Myocyte (in vitro differentiated cells): ENCODE results near the gene LRRC4B. TPM values are rescaled to one million over a fixed set of nuclear protein-coding genes. Genes with fewer than 3 reads are reported as not detected.
A peak's percentile ranks its signal among the peaks of the same experiment; 100 is the strongest.

ENCODE experiments used
- DNase-seq: peaks from one replicate; pipeline ENCODE4 v3.0.0-alpha.2; 2012; ENCODE audit warnings: low read depth
- total RNA-seq: library from RNA; depleted of rRNA; stranded (reverse); fragments of >200 nt; gene quantifications from 2 replicates; pipeline ENCODE4 v1.2.3, GENCODE V29; 2014

LRRC4B gene
- total RNA-seq, 1 donor from 2014 or later: not detected

DNA sequence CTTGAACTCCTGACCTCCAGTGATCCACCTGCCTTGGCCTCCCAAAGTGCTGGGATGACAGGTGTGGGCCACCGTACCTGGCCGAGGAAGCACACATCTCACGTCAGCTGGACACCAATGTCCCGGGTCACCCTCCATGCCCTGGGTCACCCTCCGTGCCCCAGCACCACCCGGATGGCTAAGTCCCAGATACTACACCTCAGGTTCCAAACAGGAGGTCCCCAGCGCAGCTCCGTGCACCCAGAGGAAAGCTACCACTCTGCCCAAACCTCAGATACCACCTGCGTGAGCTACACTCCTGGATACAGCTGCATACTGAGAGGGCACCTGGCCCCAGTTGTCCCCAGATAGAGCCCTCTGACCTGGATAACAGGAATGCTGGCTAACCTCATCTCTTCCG lies 14.0 kb downstream of the LRRC4B start:
- no peak for DNase-seq

DNA sequence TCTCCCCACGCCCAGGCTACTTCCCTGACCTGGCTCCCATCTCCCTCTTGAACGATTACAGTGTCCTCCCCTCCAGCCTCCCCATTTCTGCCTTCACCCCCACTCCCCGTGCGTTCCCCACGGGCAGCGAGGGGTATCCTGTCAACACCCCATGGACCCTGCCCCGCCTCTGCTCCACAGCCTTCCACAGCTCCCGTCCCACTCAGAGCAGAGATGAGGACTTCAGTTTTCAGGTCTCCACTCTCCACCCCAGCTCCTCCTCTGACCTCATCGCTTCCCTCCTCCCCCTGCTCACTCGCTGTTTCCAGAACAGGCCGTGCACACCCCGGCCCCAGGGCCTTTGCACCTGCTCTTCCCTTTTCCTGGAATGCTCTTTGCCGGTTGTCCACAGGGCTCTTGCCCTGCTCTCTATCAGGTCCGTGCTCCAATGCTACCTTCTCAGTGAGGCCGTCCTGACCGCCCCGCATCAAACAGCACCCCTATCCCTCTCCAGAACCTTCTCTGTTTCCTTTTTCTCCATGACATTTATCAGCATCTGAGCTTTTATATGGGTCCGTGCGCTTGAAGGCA lies 15.0 kb downstream of the LRRC4B start:
- no peak for DNase-seq

DNA sequence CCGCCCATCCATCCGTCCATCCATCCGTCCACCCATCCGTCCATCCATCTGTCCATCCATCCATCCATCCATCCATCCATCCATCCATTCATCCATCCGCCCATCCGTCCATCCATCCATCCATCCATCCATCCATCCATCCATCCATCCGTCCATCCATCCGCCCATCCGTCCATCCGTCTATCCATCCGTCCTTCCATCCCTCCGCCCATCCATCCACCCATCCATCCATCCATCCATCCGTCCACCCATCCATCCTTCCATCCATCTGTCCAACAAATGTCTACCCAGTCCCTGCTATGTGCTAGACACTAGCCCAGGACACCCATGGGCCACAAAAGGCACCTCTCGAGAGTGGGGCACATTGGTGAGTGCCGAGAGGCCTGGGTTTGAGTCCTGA lies 15.7 kb downstream of the LRRC4B start:
- no peak for DNase-seq

DNA sequence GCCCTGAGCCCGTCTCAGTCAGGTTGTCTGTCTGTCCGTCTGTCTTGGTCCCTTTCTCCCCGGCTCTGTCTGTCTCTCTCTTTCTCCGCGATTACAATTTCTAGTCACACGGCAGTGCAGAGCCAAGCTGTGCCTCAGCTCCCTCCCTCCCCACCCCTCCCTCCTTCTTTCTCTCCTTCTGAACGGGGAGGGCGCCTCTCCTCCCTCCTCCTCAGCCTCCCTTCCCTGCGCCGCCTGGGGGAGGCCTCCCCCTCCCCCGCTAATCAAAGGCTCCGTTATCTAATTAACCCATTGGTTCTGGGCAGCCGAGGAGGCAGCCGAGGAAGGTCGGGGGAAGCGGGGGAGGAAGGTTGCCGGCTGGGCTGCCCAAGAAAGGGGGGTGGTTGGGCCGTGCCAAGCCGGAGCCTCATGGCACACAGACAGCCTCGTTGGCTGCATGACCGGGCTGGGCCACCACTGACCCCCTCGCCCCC lies 16.5 kb downstream of the LRRC4B start:
- DNase-seq: no peak

DNA sequence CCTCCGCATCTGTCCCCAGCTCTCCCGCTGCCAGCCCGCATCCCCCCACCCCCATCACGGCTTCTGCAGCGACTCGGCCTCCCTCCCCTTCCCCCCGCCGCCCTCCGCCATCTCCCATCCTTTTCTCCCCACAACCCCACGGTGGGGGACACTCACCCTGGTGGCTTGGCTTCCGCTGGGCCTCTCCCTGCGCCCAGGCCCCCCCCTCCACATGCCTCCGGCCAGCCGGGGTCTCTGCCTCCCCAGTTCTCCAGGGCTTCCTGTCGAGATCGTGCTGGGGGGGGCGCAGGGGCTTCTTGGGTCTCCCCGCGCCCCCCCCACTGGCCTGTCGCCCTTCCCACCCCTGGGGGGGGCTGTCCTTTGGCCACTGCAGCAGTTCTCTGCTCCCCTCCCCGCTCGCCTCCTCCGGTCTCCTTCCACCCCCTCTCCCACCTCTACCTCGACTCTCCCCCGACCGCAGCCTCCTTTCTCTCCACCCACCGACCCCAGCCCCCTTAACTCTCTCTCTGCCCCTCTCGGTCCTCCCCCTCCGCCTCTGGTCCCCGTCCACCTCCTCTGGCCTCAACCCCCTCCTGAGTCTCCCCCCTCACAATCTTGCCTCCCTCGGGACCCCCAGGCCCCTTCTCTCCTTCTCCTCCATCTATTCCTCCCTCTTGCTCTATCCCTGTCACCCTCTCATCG lies 17.1 kb downstream of the LRRC4B start:
- no peak for DNase-seq

DNA sequence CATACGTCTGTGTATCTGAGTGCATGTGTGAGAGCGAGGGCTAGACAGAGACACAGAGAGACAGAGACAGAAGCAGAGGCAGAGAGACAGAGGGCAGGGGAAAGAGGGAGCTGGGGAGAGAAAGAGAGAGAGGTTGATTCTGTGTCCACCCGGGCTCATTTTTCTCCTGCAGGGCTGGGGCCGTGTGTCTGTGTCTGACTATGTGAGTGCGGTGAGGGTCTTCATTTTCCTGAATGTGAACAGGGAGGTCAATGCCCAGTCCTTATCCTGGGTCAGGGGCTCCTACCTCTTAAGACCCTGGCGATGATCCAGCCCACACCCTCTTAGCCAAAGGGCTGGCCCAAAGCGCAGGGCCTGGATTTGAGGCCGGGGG lies 17.7 kb downstream of the LRRC4B start:
- no peak for DNase-seq

DNA sequence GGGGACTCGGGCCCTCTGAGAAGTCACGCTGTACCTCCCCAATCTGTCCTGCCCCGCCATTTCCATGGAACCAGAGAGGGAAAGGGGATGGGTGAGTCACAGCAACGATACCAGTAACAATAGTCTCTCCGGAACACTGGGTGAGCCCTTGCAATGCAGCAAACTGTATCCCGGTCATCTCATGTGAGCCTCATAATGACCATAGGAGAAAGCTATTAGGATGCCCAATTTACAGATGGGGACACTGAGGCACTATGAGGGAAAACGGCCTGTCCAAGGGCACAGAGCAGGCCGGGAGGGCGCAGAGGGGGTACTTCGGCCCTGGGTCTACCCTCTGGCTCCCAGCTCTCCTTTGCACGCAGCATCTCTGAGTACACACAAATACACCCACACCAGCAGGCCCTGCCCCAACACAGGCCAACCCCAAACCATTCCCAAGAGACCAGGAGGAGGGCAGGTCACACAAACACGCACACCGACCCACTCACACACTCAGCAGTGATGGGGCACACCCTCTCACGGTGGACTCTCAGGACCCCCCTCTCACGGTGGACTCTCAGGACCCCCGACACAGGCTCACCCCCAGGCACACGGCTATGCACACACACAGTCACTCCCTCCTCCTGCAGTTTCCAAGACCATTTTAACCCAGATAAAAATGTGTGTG lies 18.2 kb downstream of the LRRC4B start:
- DNase-seq: no peak

DNA sequence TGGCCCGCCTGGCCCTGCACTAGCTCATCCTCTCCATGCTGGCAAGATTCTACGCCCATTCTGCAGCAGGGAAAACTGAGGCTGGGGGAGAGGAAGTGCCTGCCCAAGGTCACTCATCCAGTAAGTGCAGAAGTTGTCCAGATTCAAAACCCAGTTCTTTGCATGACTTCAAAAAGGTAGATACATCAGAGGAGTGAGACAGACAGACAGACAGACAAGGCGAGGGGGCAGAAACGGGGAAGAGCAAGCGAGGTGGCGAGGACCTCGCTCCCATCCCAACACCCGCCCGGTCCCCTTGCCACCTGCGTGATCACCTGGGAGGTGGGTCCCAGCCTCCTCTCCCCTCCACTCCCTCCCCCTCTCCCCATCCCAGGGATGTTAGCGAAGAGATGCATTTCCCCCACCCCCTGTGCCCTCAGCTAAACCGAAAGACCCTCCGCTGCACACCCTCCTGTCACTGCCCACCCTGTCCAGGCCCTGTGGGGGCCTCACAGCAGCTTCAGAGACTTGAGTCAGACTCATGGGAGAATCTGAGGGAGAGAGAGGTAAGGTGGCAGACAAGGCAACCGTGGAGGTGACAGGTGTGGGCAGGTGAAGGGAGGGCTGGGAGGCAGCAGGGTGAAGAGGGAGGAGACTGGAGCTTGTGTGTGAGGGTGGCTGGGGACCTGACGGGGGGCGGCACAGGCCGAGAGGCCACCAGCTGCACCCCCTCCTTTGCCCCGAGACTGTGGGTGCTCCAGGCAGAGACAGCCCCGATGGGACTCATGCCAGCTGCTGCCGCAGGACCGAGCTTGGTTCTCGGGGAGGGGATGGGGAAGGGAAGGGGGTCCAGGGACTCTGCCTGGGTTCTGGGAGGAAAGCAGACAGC lies 18.9 kb downstream of the LRRC4B start:
- DNase-seq: no peak

DNA sequence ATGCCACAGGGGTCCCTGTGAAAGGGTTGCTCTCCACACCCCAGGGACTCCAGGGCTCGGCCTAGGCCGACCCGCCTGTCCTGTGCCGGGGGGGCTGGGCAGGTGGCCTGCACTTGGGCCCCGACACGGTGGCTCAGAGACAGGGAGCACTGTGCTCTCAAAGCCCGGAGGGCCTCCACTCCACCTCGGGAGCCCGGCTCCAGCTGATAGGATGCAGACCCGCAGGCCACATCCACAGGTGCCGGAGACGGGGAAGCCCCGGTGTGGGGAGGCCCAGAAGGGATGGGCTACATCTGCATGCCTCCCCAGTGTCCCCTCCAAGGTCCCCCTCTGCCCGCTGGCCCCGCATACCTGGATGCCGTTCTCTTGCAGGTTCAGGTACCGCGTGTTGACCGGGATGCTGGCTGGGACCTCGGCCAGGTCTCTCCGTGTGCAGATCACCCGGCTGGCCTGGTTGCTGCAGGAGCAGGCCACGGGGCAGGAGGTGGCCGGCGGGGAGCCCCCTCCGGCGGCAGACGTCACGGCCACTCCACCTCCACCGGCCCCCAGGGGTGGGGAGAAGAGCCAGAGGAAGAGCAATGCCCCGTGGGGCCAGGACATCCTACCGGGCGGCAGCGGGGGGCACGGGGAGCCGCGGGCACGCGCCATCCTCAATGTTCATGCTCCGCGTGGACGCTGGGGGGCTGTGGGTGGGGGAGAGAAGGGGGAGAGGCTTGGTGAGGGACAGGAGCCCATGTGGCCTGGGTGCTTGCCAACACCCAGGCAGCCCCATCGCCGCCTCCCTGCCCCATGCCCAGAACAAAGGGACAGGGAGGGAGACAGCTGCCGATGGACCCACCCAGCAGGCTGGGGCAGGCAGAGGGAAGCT lies 19.8 kb downstream of the LRRC4B start:
- DNase-seq: no peak

DNA sequence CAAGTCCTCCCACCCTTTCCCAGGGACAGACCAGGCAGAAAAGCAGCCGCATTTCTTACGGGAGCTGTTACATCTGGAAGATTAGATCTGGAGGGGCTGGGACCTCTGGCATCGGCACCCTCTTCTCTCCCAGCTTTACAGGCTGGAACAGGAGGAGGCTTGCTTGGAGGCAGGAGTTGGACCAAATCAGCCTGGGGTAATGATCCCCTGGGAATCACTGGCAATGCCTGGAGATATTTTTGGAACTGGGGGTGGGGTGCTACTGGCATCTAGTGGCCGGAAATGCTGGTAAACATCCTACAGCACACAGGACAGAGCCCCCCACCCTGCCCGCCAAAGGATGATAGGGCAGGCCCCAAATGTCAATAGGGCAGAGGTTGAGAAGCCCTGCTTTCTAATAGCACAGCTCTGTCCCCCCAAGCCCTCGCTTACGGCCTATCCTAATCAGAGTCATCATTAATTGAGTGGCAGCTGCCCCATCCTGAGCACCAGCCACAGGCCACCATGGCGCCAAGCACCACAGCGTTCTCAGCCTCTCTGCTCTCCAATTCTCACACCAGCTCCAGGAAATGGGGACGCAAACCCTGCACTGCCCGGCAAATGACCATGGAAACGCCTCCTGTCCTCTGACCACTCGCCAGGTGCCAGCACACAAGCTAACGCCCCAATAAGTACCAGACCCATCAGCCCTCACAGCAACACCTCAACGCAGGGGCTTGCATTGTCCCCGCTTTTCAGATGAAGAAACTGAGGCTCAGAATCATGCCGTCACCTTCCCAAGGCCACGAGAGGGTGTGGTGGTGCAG lies 20.6 kb downstream of the LRRC4B start:
- no peak for DNase-seq

DNA sequence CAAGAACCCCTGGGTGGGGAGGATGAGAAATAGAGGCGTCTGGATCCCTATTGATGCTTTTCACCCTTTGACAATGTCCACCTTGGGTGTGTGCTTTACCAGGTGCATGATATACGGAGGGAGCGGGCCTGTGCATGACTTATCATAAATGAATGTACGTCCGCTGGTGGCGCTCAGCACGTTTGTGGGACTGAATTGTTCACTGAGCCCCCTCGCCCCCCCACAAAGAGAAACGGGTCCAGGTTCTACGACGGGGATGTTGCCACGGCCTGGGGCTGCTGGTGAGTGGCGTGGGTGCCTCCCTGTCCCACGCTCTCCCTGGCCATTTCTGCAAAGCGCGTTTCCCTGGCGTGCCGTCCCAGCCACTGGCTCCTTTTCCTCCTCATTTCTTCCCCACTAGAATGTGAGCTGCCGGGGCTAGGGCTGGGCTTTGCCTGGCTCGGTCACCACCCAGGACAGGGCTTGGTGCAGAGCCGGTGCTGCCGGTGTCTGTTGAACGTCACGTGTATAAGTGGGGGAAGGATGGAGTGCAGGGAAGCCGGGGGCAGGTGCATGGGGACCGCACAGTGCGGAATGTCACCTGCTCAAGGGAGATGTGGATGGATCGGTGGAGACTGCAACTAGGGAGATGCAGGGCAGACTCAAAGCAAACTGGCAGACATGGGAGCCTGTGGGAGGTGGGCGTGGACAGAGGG lies 21.6 kb downstream of the LRRC4B start:
- no peak for DNase-seq

DNA sequence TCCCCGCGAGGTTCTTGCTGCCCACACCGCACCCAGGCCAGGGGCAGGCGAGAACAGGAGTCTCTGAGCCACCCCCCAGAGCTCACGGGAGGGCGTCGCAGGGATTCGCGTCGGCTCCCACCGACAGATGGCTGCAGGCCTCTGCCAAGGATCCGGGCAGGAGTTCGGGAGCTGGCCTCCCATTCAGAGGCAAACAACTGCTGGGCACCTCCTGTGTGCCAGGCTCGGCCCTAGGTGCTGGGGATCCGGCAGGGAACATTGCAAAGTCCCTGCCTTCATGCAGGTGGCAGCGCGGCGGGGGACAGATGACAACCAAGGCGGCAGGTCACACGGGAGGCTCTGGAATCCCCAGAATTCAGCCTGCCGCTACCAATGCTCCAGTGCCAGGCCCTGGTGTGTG lies 25.3 kb downstream of the LRRC4B start:
- no peak for DNase-seq

DNA sequence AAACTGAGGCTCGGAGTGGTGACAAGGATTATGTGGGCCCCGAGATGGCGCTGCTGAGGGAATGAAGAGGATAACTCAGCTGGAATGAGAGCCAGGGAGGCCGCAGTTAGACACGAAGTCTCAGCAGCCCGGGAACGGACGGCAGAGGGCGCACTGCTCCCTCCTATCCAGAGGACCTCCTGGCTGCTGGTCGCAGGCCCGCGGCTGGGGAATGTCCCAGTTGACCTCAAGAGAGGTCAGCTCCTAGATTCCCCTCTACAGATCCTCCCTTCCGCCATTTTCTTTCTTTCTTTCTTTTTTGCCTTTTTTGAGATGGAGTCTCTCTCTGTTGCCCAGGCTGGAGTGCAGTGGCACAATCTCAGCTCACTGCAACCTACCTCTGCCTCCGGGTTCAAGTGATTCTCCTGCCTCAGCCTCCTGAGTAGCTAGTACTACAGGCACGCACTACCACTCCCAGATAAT lies 30.4 kb downstream of the LRRC4B start:
- peak; percentile 88 for DNase-seq

DNA sequence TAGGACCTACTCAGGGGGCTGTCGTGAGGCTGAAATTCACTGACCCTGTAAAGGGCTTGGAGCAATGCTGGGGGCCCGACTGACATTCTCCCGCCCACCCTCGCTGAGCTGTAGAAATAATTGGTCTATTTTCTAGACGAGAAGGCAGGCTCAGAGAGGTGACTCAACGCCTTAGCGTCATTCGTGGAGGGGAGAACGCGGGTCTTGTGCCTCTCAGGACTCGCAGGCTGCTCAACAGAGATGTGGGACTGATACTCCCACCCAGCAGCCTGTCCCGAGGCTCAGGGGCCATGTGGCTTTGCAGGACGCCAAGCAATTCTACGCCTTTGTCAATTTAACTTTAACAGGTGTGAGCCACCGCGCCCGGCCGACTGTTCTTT lies 30.9 kb downstream of the LRRC4B start:
- no peak for DNase-seq

DNA sequence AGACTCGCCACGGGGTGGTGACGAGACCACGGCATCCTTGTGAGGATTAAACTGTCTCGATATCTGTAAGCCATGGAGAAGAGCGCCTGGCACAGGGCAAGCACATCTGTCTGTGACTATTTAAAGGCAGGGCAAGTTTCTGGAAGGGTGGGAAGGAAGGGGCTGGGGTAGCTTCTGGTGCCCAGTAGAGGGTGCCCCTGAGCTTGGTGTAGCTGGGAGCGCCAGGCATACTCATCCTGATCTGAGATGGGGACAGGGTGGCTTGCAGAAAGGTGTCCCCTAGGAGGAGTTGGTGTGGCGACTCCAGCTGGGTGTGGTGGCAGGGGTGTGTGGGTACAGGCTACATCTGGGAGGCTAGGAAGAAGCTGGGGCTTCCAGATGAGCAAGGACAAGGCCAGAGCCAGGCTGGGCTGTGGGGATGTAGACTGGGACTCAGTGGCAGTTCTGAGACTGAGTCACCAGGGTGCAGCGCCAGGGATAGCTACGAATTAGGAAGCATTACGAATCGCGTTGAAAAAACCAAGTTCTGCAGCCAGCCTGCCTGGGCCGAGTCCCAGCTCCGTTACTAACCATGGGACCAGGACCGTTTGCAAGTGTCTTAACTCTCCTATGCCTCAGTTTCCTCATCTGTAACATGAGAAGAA lies 31.5 kb downstream of the LRRC4B start:
- no peak for DNase-seq

DNA sequence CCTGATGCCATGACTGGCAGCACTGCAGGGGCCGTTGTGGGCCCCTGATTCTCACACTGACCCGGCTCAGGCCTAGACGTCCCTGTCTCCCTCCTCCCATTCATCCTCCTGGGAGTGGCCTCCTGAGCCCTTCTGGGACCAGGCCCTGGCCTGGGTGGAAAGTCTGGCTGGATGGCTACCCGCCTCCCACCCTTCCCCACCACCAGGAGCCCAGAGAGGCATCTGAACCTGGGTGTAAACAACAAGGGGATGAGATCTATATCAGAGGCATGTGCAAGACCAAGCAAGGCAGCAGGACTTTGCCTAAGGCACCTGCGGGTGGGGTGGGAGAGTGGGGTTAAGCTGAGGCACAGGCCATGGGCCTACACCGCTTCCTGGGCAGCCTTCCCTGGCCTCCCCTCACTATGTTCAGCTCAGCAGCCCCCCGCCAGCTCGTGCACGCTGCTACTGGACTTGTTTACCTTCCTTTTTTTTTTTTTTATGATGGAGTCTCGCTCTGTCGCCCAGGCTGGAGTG lies 32.5 kb downstream of the LRRC4B start:
- DNase-seq: no peak

DNA sequence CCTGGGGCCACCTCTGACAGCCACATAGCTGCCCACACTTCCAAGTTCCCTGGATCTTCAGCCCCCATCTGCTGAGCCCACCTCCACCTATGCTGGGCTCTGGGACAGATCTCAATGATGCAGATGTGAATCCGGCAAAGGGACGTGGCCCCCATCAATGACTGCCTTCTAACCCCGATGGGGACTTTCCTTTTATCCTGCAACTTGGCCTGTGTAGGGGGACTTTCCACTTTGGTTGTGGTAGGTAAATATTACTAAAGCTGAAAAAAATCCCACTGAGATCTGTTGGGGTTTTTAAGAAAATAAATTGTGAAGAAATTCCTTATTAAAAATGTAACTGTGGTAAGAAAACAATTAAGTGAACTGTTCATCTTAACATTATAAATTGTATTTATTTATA lies 33.8 kb downstream of the LRRC4B start:
- no peak for DNase-seq

DNA sequence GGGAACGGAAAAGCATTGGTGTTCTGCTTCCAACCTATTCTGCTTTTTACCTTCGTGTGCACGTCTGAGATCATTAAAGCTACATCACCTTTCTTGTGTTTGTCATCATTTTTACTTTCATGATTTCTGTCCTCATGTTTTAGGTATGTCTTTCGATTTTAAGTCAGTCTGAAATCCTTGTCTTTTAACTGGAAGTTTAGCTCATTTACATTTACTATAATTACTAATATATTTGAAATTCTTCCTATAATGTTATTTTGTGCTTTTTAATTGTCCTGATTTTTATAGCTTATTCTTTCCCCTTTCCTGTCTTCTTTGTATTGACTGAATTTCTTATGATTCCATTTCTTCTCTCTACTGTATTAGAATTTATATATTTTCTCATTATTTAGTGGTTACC lies 35.3 kb downstream of the LRRC4B start:
- no peak for DNase-seq
